ENCODE measurements around the gene FAM110D. TPM values are rescaled to one million over a fixed set of nuclear protein-coding genes. Genes with fewer than 3 reads are reported as not detected.

FAM110D gene
- polyA plus RNA-seq, 1 donor from 2014 or later = 0.31 TPM

GRCh38 chr1:26171084-26172072 lies 12.5 kb downstream of the FAM110D start, which contains the start of gene ZNF593OS:
ZNF593OS (minus strand) TSS chr1:26171832; CDS start chr1:26171661, 171 bp downstream.
- Histone ChIP-seq H3K4me2 (ENCODE audit: low read length) (peak within 1 kb of the TSS; percentile 82), H3K9me3 (ENCODE audit: low read length) (no peaks in the 10 kb centered on the region), H3F3A (ENCODE audit: insufficient read depth, low read length, poor library complexity, severe bottlenecking) (no peaks in the 10 kb centered on the region), H3K27ac (ENCODE audit: low read length) (no peak within 1 kb of the TSS), H3K36me3 (ENCODE audit: insufficient read depth, low read length) (no peaks in the 10 kb centered on the region), H3K79me2 (replicated peaks; ENCODE audit: insufficient read depth, low read length) (no peaks in the 10 kb centered on the region), H4K20me1 (ENCODE audit: insufficient read depth) (no peaks in the 10 kb centered on the region), H3K4me3 (ENCODE audit: low read length) (peak within 1 kb of the TSS; percentile 94), H3K9ac (ENCODE audit: low read length) (no peak within 1 kb of the TSS), H3K9me2 (ENCODE audit: insufficient read depth, low read length) (no peaks in the 10 kb centered on the region), H3K27me3 (ENCODE audit: insufficient read depth, low read depth, low read length) (no peaks in the 10 kb centered on the region), H2AFZ (ENCODE audit: low read depth, low read length) (no peak within 1 kb of the TSS)
- TF ChIP-seq RAD21 (conservative IDR thresholded peaks at IDR 0.05) = no peak

GRCh38 chr1:26175346-26175745 lies 16.5 kb downstream of the FAM110D start:
- no peaks in the 10 kb centered on the region for H3K9me2 ChIP-seq (ENCODE audit: insufficient read depth, low read length)
- H3K79me2 ChIP-seq (replicated peaks; ENCODE audit: insufficient read depth, low read length) = no peaks in the 10 kb centered on the region
- H3K27me3 ChIP-seq (ENCODE audit: insufficient read depth, low read depth, low read length) = no peaks in the 10 kb centered on the region
- no peaks in the 10 kb centered on the region for H4K20me1 ChIP-seq (ENCODE audit: insufficient read depth)
- no peak overlapping the region for H3K4me2 ChIP-seq (ENCODE audit: low read length)
- H3K9ac ChIP-seq (ENCODE audit: low read length) = no peak overlapping the region
- TF ChIP-seq CTCF (IDR thresholded peaks at IDR 0.05; ENCODE audit: poor library complexity, severe bottlenecking) = no peak
- TF ChIP-seq POLR2AphosphoS5 (IDR thresholded peaks at IDR 0.05) = no peak
- TF ChIP-seq SMC3 (conservative IDR thresholded peaks at IDR 0.05; ENCODE audit: poor library complexity) = no peak
- TF ChIP-seq TAF1 (IDR thresholded peaks at IDR 0.05; ENCODE audit: low read depth) = no peak
- TF ChIP-seq RAD21 (conservative IDR thresholded peaks at IDR 0.05) = no peak
- no peak for TF ChIP-seq MXI1 (conservative IDR thresholded peaks at IDR 0.05; ENCODE audit: poor library complexity, severe bottlenecking)
- TF ChIP-seq REST (IDR thresholded peaks at IDR 0.05; ENCODE audit: borderline replicate concordance) = no peak
- no peak for TF ChIP-seq EP300 (conservative IDR thresholded peaks at IDR 0.05; ENCODE audit: poor library complexity, severe bottlenecking)
- TF ChIP-seq EZH2 (IDR thresholded peaks at IDR 0.05; ENCODE audit: borderline replicate concordance, insufficient read depth, low read length, poor library complexity, severe bottlenecking) = no peak
- H3K27ac ChIP-seq (ENCODE audit: low read length) = no peak overlapping the region
- H3K36me3 ChIP-seq (ENCODE audit: insufficient read depth, low read length) = no peaks in the 10 kb centered on the region
- H2AFZ ChIP-seq (ENCODE audit: low read depth, low read length) = no peak overlapping the region
- H3K9me3 ChIP-seq (ENCODE audit: low read length) = no peaks in the 10 kb centered on the region
- H3F3A ChIP-seq (ENCODE audit: insufficient read depth, low read length, poor library complexity, severe bottlenecking) = no peaks in the 10 kb centered on the region
- no peak overlapping the region for H3K4me3 ChIP-seq (ENCODE audit: low read length)
